HCT116 (cell line): ENCODE results near the gene ABHD16A.

Experiments
- ATF3 ChIP-seq: IDR thresholded peaks from 2 replicates; pipeline ENCODE4 v1.6.1; 2012
- CTCF ChIP-seq, 3 experiments: fragments of 200-600 bp in 1 of 3; sonication (generic) in 1 of 3; IDR thresholded peaks in 2 of 3; conservative IDR thresholded peaks in 1 of 3; 2 replicates each; pipeline ENCODE4 v1.5.1; 2012 to 2017; ENCODE audit warnings: low read depth in 2 of 3, low read length in 2 of 3, antibody characterized with exemption in 1 of 3, borderline replicate concordance in 1 of 3, control low read depth in 1 of 3, mild to moderate bottlenecking in 1 of 3, mixed read lengths in 1 of 3, mixed run types in 1 of 3, moderate library complexity in 1 of 3; ENCODE audit not compliant: insufficient read depth in 1 of 3
- EZH2phosphoT487 ChIP-seq: fragments of 200-600 bp; IDR thresholded peaks from 2 replicates; pipeline ENCODE4 v1.6.1; 2018; ENCODE audit warnings: antibody characterized with exemption, borderline replicate concordance
- JUND ChIP-seq: IDR thresholded peaks from 2 replicates; pipeline ENCODE4 v1.6.1; 2012
- MAX ChIP-seq: IDR thresholded peaks from 2 replicates; pipeline ENCODE4 v1.6.1; 2012
- POLR2A ChIP-seq: IDR thresholded peaks from 2 replicates; pipeline ENCODE4 v1.7.0; 2011; ENCODE audit warnings: borderline replicate concordance; ENCODE audit not compliant: insufficient read depth, insufficient read length; ENCODE audit errors: extremely low read depth
- POLR2AphosphoS5 ChIP-seq: IDR thresholded peaks from 2 replicates; pipeline ENCODE4 v1.6.1; 2011; ENCODE audit warnings: mild to moderate bottlenecking, low read depth, low read length, moderate library complexity
- REST ChIP-seq: IDR thresholded peaks from 2 replicates; pipeline ENCODE4 v1.6.1; 2012; ENCODE audit warnings: low read depth
- ZBTB33 ChIP-seq: IDR thresholded peaks from 2 replicates; pipeline ENCODE4 v1.6.1; 2011; ENCODE audit warnings: mild to moderate bottlenecking, low read length, moderate library complexity; ENCODE audit not compliant: insufficient replicate concordance; ENCODE audit errors: extremely low read depth
- ZNF274 ChIP-seq: fragments of 200-500 bp; sonication (Bioruptor generic); IDR thresholded peaks from 2 replicates; pipeline ENCODE4 v1.6.1; 2014; ENCODE audit warnings: mild to moderate bottlenecking, low read depth, low read length, inconsistent platforms

GRCh38 chr6:31740397-31741223 lies 37.5 kb upstream of the ABHD16A start:
- TF ChIP-seq POLR2A (no peak), ATF3 (no peak), CTCF (IDR thresholded peaks at IDR 0.05 in 2 of 3, conservative IDR thresholded peaks at IDR 0.05 in 1 of 3; ENCODE audit: borderline replicate concordance in 1 of 3, insufficient read depth in 1 of 3, low read depth in 2 of 3, low read length in 2 of 3) (no peak), POLR2AphosphoS5 (no peak), JUND (no peak), MAX (no peak), EZH2phosphoT487 (no peak), ZBTB33 (no peak), ZNF274 (no peak), REST (no peak)
